Left colon (tissue), 2 donors: ENCODE measurements around the gene CLIP2. TPM values are rescaled to one million over a fixed set of nuclear protein-coding genes. Genes with fewer than 3 reads are reported as not detected.

Source experiments
- ATAC-seq: fragments of 200-7000 bp; cut with Tn5 transposase; one replicate; pipeline ENCODE4 v1.9.1; 2020; ENCODE audit warnings: mild to moderate bottlenecking, moderate library complexity
- DNase-seq, 2 donors: peaks; one replicate each; pipeline ENCODE4 v3.0.0-alpha.2; 2020
- intact Hi-C, 2 donors: fragments of 100-400 bp; cut with DNase I in 1 of 2; cut with micrococcal nuclease in 1 of 2; formaldehyde crosslinking; loops; one replicate each; pipeline versions ENCODE4 v1.11.2 to v1.14.0; 2022; cut with DNase I, micrococcal nuclease
- total RNA-seq, 2 donors: library from RNA; stranded (reverse); fragmentation: NEBNext Ultra II Directional; extraction: Animal tissue kit (Norgen Biotek cat#: 25700); gene quantifications; one replicate each; pipeline ENCODE4 v1.2.1, GENCODE V29; 2021
- donor health status: DM: no; HTN: no; CAD: no.
- donor health status: DM: yes; HTN: yes; CAD: no.

Gene CLIP2
- total RNA-seq, 2 donors from 2014 or later, result 63.5 to 83.6 TPM

- intact Hi-C loops, result loop anchor here (10.0 kb wide), 1 partner anchor 123 kb away; no protein-coding TSS in a partner anchor
- DNase-seq (no peak), ATAC-seq (no peak)
Measured at GRCh38 chr7:74441801-74442200, 152.6 kb downstream of the CLIP2 start.

- ATAC-seq (no peak), DNase-seq (no peak)
- intact Hi-C loops, result loop anchor here (10.0 kb wide), 1 partner anchor 121 kb away; no protein-coding TSS in a partner anchor
Measured at GRCh38 chr7:74443543-74444247, 154.5 kb downstream of the CLIP2 start.

DNA sequence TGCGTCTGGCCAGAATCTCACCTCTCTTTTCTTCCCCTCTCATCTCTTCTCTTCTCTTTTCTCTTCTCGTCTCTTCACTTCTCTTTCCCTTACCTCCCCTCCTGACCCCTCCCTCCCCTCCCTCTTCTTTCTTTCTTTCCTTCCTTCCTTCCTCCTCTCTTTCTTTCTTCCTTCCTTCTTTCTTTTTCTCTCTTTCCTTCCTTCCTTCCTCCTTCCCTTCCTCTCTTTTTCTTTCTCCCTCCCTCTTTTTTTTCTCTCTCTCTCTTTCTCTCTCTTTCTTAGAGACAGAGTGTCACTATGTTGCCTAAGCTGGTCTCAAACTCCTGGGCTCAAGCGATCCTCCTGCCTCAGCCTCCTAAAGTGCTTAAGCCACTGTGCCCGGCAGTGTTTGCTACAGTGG is 159.9 kb downstream of the CLIP2 start:
- intact Hi-C loops, result loop anchor here (10.0 kb wide), 1 partner anchor 116 kb away; no protein-coding TSS in a partner anchor
- ATAC-seq, result no peak
- DNase-seq, result no peak

DNA sequence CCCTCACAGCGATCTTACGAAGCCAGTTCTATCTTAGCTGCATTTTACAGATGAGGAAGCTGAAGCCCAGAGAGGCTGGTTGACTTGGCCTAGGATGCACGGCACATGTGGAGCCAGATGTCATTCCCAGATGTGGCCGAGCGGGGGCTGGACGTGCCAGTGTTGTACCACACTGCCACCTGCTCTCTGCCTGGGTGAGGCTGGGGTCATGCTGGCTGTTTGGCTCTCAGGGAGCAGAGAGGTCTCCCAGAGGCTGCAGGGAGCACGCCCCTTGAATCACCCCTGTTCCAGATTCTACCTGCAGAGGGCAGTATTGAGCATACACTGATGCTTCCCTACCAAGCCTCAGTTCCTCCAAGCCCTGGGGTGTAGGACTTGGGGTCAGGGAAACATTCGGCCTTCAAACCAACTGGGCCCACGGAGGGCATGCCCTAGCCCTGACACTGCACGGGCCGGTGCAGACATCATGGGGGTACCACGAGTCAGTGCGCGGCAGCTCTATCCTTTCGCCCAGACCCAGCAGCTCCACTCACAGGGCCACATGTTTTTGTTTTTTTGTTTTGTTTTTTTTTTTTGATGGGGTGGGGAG is 160.7 kb downstream of the CLIP2 start:
- intact Hi-C loops, result loop anchor here (10.0 kb wide), 1 partner anchor 115 kb away; no protein-coding TSS in a partner anchor
- ATAC-seq, result peak; percentile 16

DNA sequence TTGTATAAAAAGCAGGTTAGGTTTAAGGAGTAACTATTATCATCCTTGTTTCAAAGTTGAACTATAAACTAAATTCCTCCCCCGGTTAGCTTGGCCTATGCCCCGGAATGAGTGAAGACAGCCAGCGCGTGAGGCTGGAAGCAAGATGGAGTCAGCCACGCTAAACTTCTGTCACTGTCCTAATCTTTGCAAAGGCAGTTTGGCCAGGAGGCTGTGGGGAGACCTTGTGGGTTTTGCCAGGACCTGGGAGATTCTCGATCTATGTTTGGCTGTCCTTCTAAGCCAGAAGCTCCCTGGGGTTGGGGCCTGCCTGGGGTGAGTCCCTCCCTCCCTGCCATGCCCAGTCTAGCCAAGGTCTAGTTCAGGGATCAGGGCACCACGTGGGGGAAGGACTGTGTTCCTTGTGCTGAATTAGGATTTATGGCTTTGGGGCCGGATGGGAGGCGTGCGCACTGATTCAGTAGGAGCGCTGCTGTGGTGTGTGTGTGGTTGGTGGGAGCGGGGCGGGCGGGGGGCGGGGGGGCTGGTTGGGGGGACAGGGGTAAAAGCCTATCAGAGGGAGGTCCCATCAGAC is 163.6 kb downstream of the CLIP2 start:
- ATAC-seq, result peak; percentile 62
- intact Hi-C loops, result no loop called here

More for the DNA sequence above, 160.7 kb downstream of the CLIP2 start:
- peak; percentile 47 to 67 for DNase-seq

DNA sequence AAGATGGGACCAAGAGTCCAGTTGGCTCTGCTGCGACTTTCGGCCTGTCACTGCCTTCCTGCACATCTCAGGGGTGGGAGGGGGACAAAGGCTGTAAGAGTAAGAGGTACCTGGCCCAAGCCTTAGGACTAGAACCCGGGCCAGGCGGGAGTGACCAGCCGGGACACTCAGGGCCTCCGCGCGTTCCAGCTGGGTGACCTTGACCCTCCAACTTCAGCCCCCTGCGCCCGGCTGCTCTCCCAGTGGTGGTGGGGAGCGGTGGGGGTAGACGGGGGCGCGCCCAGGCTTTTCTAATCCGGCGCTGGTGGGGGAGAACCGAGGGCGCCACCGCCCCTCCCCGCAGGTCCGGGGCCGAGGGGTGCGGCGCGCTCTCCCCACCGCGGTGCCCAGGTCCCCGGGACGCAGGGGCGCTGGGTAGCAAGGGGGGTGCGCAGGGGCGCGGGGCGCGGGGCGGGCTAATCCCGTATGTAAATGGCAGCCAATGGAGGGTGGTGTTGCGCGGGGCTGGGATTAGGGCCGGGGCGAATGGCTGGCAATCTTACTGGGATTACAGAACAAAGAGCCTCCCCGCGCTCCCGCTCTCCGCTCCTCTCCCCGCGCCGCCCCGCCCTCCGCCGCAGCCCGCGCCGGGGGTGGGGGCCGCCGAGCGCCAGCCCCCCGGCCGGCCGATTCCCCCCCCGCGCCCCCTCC is 164.3 kb downstream of the CLIP2 start, which contains the start of gene GTF2IRD1:
GTF2IRD1 (plus strand) TSS at position 585 of the 690 bp plus-strand sequence. CDS start 54,175 bp downstream, outside the sequence.
- peak; percentile 51 for ATAC-seq
- intact Hi-C loops, result no loop called here
- DNase-seq, result peak; percentile 77 to 78

More for the DNA sequence above, 163.6 kb downstream of the CLIP2 start:
- peak; percentile 61 to 78 for DNase-seq

DNA sequence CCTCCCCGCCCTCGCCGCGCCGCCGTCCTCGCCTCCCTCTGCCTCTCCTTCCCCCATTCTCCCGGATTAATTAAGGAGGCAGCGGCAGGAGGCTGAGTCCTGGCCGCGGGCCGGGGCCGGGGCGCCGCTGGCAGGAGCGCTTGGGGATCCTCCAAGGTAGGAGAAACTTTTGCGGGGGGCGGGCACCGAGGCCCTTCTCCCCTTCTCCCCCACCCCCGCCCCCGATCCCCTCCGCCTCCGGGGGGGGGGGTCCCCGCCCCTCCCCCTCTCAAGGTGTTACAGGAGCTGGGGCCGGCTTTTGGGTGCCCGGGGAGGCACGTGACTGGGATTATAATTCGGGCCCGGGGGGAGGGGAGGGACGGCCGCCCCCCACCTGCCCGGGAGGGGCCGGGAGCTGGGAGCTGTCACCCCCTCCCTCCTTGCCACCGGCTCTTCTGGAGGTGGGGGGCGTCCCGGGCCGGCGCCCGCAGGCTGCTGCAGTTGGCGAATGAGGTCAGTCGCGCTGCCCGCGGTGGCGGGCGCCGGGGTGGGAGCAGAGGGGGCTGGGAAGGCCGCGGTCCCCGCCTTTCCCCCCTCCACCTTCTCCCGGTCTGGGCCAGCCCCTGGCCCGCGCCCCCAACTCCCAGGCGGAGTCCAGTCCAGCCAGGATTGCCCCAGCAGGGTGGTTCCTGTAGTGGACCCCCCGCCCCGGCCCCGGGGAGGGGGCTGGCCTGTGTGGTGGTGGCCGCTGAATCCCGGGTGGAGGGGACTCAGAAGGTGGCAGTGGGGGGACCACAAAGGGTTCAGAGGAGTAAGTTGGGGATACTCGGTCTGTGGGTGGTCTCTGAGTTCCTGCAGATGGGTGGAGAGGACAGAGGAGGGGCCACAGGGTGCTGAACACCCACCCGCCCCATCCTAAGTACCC is 165.1 kb downstream of the CLIP2 start:
- ATAC-seq, result peak; percentile 3
- intact Hi-C loops, result no loop called here
- peak in 1 of 2 donors; percentile 31 for DNase-seq

- DNase-seq, result no peak
- ATAC-seq, result no peak
- intact Hi-C loops, result no loop called here
Measured at GRCh38 chr7:74454925-74455288, 165.7 kb downstream of the CLIP2 start.

DNA sequence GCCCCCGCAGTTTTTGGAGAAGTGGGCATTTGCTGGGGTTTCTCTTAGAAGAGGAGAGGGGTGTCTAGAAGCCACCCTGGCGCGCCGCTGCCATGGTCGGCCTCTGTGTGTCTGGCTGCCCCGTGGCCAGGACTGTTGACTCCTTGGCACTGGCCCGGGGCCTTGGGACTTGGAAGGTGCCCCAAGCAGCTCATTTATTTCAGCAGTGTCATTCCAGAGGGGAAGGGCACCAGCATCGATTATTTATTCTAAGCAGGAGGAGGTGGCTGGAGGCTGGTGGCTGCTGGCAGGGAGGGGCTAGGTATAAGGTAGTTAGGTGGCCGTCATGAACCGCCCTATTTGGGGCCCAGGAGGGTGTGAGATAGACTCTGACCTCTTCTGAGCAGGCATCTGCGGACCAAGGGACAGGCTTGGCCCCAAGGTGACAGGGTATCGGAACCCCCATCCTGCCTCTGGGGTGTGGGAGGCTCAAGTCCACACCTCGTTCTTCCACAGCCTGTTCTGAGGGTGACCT is 166.1 kb downstream of the CLIP2 start:
- peak; percentile 62 to 86 for DNase-seq
- ATAC-seq, result peak; percentile 56
- intact Hi-C loops, result no loop called here

Other genes starting within 250 kb of the CLIP2 start
- gene LIMK1, start 205.6 kb upstream of the CLIP2 start, total RNA-seq, result 10 to 100 TPM; 12.2 to 14.3 TPM
- gene EIF4H, start 115.1 kb upstream of the CLIP2 start, total RNA-seq, result 100 to 1,000 TPM; 250 to 271 TPM
- 1 to 10 TPM; 1.1 to 6.9 TPM for gene LAT2, start 79.4 kb upstream of the CLIP2 start, total RNA-seq
- 10 to 100 TPM; 13.9 to 16.1 TPM for gene RFC2, start 35.0 kb upstream of the CLIP2 start, total RNA-seq
- 10 to 100 TPM; 14.6 to 14.8 TPM for gene GTF2IRD1, start 164.5 kb downstream of the CLIP2 start, total RNA-seq